Natural killer cell (primary cell): Measurements from ENCODE around the gene ZNF276. TPM values are rescaled to one million over a fixed set of nuclear protein-coding genes. Genes with fewer than 3 reads are reported as not detected.
"Not testable (repeated sequence)": the region's sequence is repeated elsewhere in the genome, so short reads cannot be mapped to it uniquely, and the experiment has no call there.

Experiments
- ATAC-seq, 3 donors: fragments of 150-1000 bp in 2 of 3; fragments of 200-7000 bp in 1 of 3; cut with Tn5 transposase; 1 replicate in 1 of 3; 2 replicates in 2 of 3; pipeline ENCODE4 v1.10.0; 2021; ENCODE audit warnings: mild to moderate bottlenecking in 2 of 3, moderate library complexity in 2 of 3
- DNase-seq, 2 donors: peaks; one replicate each; pipeline versions ENCODE4 v3.0.0 to v3.0.0-alpha.2; 2013 to 2021; ENCODE audit warnings: mixed read lengths in 1 of 2
- H3K27ac ChIP-seq: one replicate; pipeline ENCODE4 v1.5.1; 2013; ENCODE audit warnings: mild to moderate bottlenecking, low read length
- H3K27me3 ChIP-seq: one replicate; pipeline ENCODE4 v1.6.1; 2013; ENCODE audit warnings: low read length; ENCODE audit not compliant: control insufficient read depth, insufficient read depth
- H3K36me3 ChIP-seq: one replicate; pipeline ENCODE4 v1.6.1; 2013; ENCODE audit warnings: low read length; ENCODE audit not compliant: control insufficient read depth, insufficient read depth
- H3K4me1 ChIP-seq: one replicate; pipeline ENCODE4 v1.6.1; 2013; ENCODE audit warnings: low read length; ENCODE audit not compliant: control insufficient read depth, insufficient read depth
- H3K4me3 ChIP-seq: one replicate; pipeline ENCODE4 v1.5.1; 2013; ENCODE audit warnings: low read length
- H3K9me3 ChIP-seq: one replicate; pipeline ENCODE4 v1.6.1; 2013; ENCODE audit warnings: low read length; ENCODE audit not compliant: control insufficient read depth, insufficient read depth
- H3K27ac Mint-ChIP-seq, 2 donors: one replicate each; pipeline ENCODE4 v1.8.0; 2022; ENCODE audit warnings: mild to moderate bottlenecking in 2 of 2, mixed read lengths in 2 of 2, moderate library complexity in 1 of 2
- H3K27me3 Mint-ChIP-seq, 2 donors: one replicate each; pipeline ENCODE4 v1.8.0; 2022; ENCODE audit warnings: low read depth in 2 of 2, mixed read lengths in 2 of 2
- H3K36me3 Mint-ChIP-seq: one replicate; pipeline ENCODE4 v1.8.0; 2022; ENCODE audit warnings: mixed read lengths
- H3K4me1 Mint-ChIP-seq, 2 donors: one replicate each; pipeline ENCODE4 v1.8.0; 2022; ENCODE audit warnings: mixed read lengths in 2 of 2
- H3K4me3 Mint-ChIP-seq: one replicate; pipeline ENCODE4 v1.8.0; 2022; ENCODE audit warnings: mild to moderate bottlenecking, moderate library complexity, mixed read lengths
- H3K9me3 Mint-ChIP-seq, 2 donors: one replicate each; pipeline ENCODE4 v1.8.0; 2022; ENCODE audit warnings: mixed read lengths in 2 of 2
- CTCF ChIP-seq: fragments of 200-600 bp; IDR thresholded peaks from one replicate; pipeline ENCODE4 v1.8.0; 2022; ENCODE audit warnings: antibody characterized with exemption
- WGBS: methylation state at CpG from one replicate; pipeline ENCODE4 v1.1.7; 2013; ENCODE audit warnings: missing lambda C conversion rate; ENCODE audit not compliant: insufficient coverage; 5-methylcytosine and 5-hydroxymethylcytosine counted together
- intact Hi-C: fragments of 100-400 bp; cut with micrococcal nuclease; formaldehyde crosslinking; loops from one replicate; pipeline ENCODE4 v1.14.2; 2022
- total RNA-seq, 4 donors: library from RNA; stranded (reverse); fragments of 120-200 nt in 1 of 4; gene quantifications; one replicate each; pipeline versions ENCODE4 v1.2.3 to v1.2.4, GENCODE V29; 2013 to 2022

Gene ZNF276
- total RNA-seq, 3 donors from 2014 or later (not counting 1 experiment from before 2014, with no cell fraction given), result 146 to 206 (median 186) TPM

- Histone ChIP-seq H3K9me3 (no peaks in the 10 kb centered on the region), H3K27ac (peak overlapping the region; percentile 83), H3K27me3 (no peaks in the 10 kb centered on the region), H3K4me1 (peaks cover 46% of the 10 kb centered on the region), H3K4me3 (peak overlapping the region; percentile 39), H3K36me3 (peaks cover 8% of the 10 kb centered on the region)
- no peak for TF ChIP-seq CTCF
- ATAC-seq, result no peak
- DNase-seq, result no peak
- 62% methylated on average over 10 of the region's 10 CpGs for WGBS
- Mint-ChIP-seq H3K27ac (peak overlapping the region; percentile 95 to 98), H3K36me3 (no peaks in the 10 kb centered on the region), H3K4me3 (peak overlapping the region; percentile 93), H3K4me1 (peaks cover 31 to 39% of the 10 kb centered on the region in 2 donors), H3K27me3 (no peaks in the 10 kb centered on the region), H3K9me3 (no peaks in the 10 kb centered on the region)
- intact Hi-C loops, result loop anchor here (1.0 kb wide), 1 partner anchor 44 kb away; the partner anchor contains the start of gene ZNF276
These were observed 44.0 kb downstream of the ZNF276 start for GRCh38 chr16:89765292-89765830.

GRCh38 chr16:89770367-89770766 lies 49.0 kb downstream of the ZNF276 start:
- Mint-ChIP-seq H3K4me1 (peaks cover 0 to under 1% of the 10 kb centered on the region in 2 donors), H3K36me3 (no peaks in the 10 kb centered on the region), H3K27me3 (no peaks in the 10 kb centered on the region), H3K27ac (no peak overlapping the region), H3K4me3 (no peak overlapping the region), H3K9me3 (no peaks in the 10 kb centered on the region)
- DNase-seq (no peak), ATAC-seq (no peak)
- H3K4me3 ChIP-seq, result no peak overlapping the region
- H3K4me1 ChIP-seq, result peaks cover 4% of the 10 kb centered on the region
- no peak for TF ChIP-seq CTCF
- WGBS, result 97% methylated on average over 16 of the region's 16 CpGs
- peaks cover 3% of the 10 kb centered on the region for H3K36me3 ChIP-seq
- no peak overlapping the region for H3K27ac ChIP-seq
- H3K9me3 ChIP-seq, result no peaks in the 10 kb centered on the region
- intact Hi-C loops, result no loop called here
- H3K27me3 ChIP-seq, result no peaks in the 10 kb centered on the region

- no peak for DNase-seq
- H3K36me3 Mint-ChIP-seq, result no peaks in the 10 kb centered on the region
- no peak for ATAC-seq
- Histone ChIP-seq H3K4me1 (no peaks in the 10 kb centered on the region), H3K9me3 (no peaks in the 10 kb centered on the region), H3K27me3 (no peaks in the 10 kb centered on the region), H3K4me3 (no peak overlapping the region), H3K36me3 (no peaks in the 10 kb centered on the region), H3K27ac (no peak overlapping the region)
- WGBS, result 97% methylated on average over 13 of the region's 13 CpGs
- no peaks in the 10 kb centered on the region for H3K27me3 Mint-ChIP-seq
- no peaks in the 10 kb centered on the region for H3K4me1 Mint-ChIP-seq
- H3K27ac Mint-ChIP-seq, result no peak overlapping the region
- no peak overlapping the region for H3K4me3 Mint-ChIP-seq
- no peak for TF ChIP-seq CTCF
- intact Hi-C loops, result no loop called here
- no peaks in the 10 kb centered on the region for H3K9me3 Mint-ChIP-seq
These were observed 53.9 kb downstream of the ZNF276 start for GRCh38 chr16:89775223-89775622.

GRCh38 chr16:89778211-89778610 lies 56.9 kb downstream of the ZNF276 start:
- intact Hi-C loops, H3K9me3 Mint-ChIP-seq, H3K4me3 Mint-ChIP-seq, H3K4me1 Mint-ChIP-seq, H3K27me3 ChIP-seq, ATAC-seq, H3K27ac Mint-ChIP-seq, H3K9me3 ChIP-seq, H3K36me3 ChIP-seq, H3K27me3 Mint-ChIP-seq, H3K36me3 Mint-ChIP-seq, DNase-seq, H3K4me1 ChIP-seq, H3K27ac ChIP-seq, H3K4me3 ChIP-seq: not testable (repeated sequence)
- WGBS, result 97% methylated on average over 2 of the region's 5 CpGs
